Spleen (tissue), 7 donors: Measurements from ENCODE around the gene AP1G2.

Source experiments
- CTCF ChIP-seq, 11 experiments: fragments of 200-600 bp in 7 of 11; fragments of 450-650 bp in 4 of 11; sonication (generic) in 4 of 11; IDR thresholded peaks in 8 of 11; conservative IDR thresholded peaks in 3 of 11; 1 replicate in 7 of 11; 2 replicates in 4 of 11; pipeline versions ENCODE4 v1.4.0 to v1.8.0; 2016 to 2021; ENCODE audit warnings: antibody characterized with exemption in 11 of 11, inconsistent platforms in 4 of 11, mild to moderate bottlenecking in 1 of 11
- POLR2A ChIP-seq, 3 donors: fragments of 450-650 bp; IDR thresholded peaks; one replicate each; pipeline ENCODE4 v1.5.1; 2017; ENCODE audit warnings: antibody characterized with exemption in 3 of 3, mild to moderate bottlenecking in 1 of 3
- donor health status: DM: no; HTN: no; CAD: no; lungs with moderate emphysema.
- donor health status: DM: no; HTN: no; CAD: no.
- donor health status: DM: no; HTN: no; CAD: no.

GRCh38 chr14:23530375-23531055 lies 37.1 kb downstream of the AP1G2 start:
- TF ChIP-seq POLR2A (IDR thresholded peaks at IDR 0.05) (no peak), CTCF (IDR thresholded peaks at IDR 0.05 in 8 of 11, conservative IDR thresholded peaks at IDR 0.05 in 3 of 11) (no peak)
